Amniotic epithelial cell (primary cell): ENCODE measurements around the gene PANK3.
"Not testable (repeated sequence)": the region's sequence is repeated elsewhere in the genome, so short reads cannot be mapped to it uniquely, and the experiment has no call there.

Experiments used
- DNase-seq: peaks from one replicate; pipeline ENCODE4 v3.0.0-alpha.2; 2010; ENCODE audit warnings: low read depth

PANK3 gene

GRCh38 chr5:168552146-168552545, 27.0 kb downstream of the PANK3 start:
- peak; percentile 49 for DNase-seq

DNA sequence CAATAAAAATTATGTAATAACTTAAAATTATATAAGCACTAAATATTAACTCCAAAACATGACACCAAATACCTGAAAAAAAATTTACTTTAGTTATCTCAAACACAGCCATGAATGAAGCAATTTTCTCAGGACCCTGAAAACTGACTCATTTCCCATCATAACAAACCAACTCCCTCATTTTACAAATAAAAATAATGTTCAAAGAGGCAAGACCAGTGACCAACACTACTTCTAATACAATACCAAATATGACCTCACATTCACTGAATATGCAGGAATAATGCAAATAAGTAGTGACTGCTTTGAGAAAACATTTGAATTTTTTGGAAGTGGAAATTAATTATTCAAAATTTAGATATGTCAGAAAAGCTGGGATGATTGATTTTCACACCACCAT, 28.5 kb downstream of the PANK3 start:
- DNase-seq: no peak

DNA sequence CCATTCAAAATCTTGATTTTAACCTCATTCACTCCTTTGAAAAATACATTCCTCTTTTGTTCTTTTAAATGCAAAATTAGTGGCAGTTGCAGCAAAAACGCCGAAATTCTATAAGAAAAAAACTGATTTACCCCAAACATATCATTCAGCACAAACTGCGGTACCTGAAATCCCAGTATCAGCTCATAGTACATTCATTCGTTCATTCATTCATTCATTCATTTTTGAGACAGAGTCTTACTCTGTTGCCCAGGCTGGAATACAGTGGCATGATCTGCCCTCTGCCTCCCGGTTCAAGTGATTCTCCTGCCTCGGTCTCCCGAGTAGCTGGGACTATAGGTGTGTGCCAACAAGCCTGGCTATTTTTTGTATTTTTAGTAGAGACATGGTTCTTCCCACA, 29.6 kb downstream of the PANK3 start:
- DNase-seq: no peak

DNA sequence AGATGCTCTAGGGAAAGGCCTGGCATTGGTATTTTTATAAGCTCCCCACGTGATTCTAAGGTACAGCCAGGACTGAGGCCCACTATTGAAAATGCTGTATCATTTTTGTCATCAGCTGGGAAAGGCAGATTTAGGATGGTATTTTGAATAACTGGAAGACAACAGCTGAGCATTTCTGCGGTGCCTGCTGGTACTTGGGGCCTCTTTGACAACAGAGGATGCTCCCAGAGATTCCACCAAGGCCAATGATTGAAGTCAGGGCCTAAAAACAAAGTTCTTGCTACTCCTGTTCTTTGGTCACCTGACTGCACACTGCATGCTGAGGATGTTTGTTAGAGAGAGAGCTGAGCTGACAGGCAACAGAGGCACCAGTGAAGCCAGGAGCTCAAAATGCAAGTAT, 42.0 kb downstream of the PANK3 start:
- DNase-seq: no peak

- DNase-seq: not testable (repeated sequence)
Observed at GRCh38 chr5:168534351-168534750, 44.8 kb downstream of the PANK3 start.

GRCh38 chr5:168531987-168532864, 46.9 kb downstream of the PANK3 start:
- no peak for DNase-seq

GRCh38 chr5:168531191-168531590, 48.0 kb downstream of the PANK3 start:
- DNase-seq: no peak

GRCh38 chr5:168530621-168531150, 48.5 kb downstream of the PANK3 start:
- DNase-seq: no peak

GRCh38 chr5:168529374-168530234, 49.6 kb downstream of the PANK3 start:
- no peak for DNase-seq

GRCh38 chr5:168528521-168529373, 50.4 kb downstream of the PANK3 start, which contains the start of gene FBLL1:
Gene FBLL1 (plus strand): TSS chr5:168529305. CDS start chr5:168529505, 200 bp downstream.
- DNase-seq: peak; percentile 30

GRCh38 chr5:168527756-168528295, 51.3 kb downstream of the PANK3 start:
- DNase-seq: no peak

- no peak for DNase-seq
Observed at GRCh38 chr5:168525856-168526255, 53.3 kb downstream of the PANK3 start.

- no peak for DNase-seq
Observed at GRCh38 chr5:168513861-168514428, 65.2 kb downstream of the PANK3 start.

DNA sequence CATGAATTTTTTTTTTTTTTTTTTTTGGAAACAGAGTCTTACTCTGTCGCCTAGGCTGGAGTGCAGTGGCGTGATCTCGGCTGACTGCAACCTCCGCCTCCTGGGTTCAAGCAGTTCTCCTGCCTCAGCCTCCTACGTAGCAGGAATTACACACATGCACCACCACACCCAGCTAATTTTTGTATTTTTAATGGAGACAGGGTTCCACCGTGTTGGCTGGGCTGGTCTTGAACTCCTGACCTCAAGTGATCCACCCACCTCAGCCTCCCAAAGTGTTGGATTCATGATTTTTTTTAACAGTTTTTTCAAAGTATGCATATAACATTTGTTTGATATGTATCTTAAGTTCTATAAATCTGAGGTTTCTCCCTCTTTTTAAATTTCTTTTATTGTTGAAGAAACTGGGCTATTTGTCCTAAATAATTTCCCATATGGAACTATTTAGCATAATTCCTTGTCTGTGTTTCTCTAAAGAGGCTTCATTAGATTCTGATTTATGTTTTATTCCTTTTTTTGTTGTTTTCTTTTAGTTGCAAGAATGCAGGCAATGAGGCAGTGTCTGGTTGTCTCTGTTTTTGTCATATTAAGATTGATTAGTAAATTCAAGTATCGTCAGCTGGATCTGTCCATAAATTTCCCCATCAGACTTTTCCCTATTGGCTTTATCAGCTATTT, 76.5 kb downstream of the PANK3 start:
- no peak for DNase-seq
